ENCODE data around the gene KRTAP10-12.
"Not testable (repeated sequence)": the region's sequence is repeated elsewhere in the genome, so short reads cannot be mapped to it uniquely, and the experiment has no call there.

Gene KRTAP10-12

GRCh38 chr21:44667612-44668011, 29.4 kb upstream of the KRTAP10-12 start:
- DNase-seq, result no peak

- DNase-seq, result no peak
Observed at GRCh38 chr21:44670642-44671432, 26.1 kb upstream of the KRTAP10-12 start.

GRCh38 chr21:44671911-44672310, 25.1 kb upstream of the KRTAP10-12 start:
- no peak for DNase-seq

- DNase-seq, result no peak
Observed at GRCh38 chr21:44677881-44678280, 19.1 kb upstream of the KRTAP10-12 start.

GRCh38 chr21:44681152-44681551, 15.8 kb upstream of the KRTAP10-12 start:
- no peak for DNase-seq

- DNase-seq, result no peak
Observed at GRCh38 chr21:44681861-44682579, 15.0 kb upstream of the KRTAP10-12 start, which contains the start of gene KRTAP12-1. Gene KRTAP12-1, minus strand, starts transcription at chr21:44682163. Its CDS starts 40 bp downstream, at chr21:44682123.

- DNase-seq, result no peak
Observed at GRCh38 chr21:44682580-44683151, 14.3 kb upstream of the KRTAP10-12 start.

- no peak for DNase-seq
Observed at GRCh38 chr21:44684077-44684476, 12.9 kb upstream of the KRTAP10-12 start.

GRCh38 chr21:44684483-44684882, 12.5 kb upstream of the KRTAP10-12 start:
- DNase-seq, result no peak

GRCh38 chr21:44685050-44685449, 11.9 kb upstream of the KRTAP10-12 start:
- DNase-seq, result not testable (repeated sequence)

GRCh38 chr21:44686000-44686781, 10.8 kb upstream of the KRTAP10-12 start:
- DNase-seq, result no peak

GRCh38 chr21:44686843-44687561, 10.0 kb upstream of the KRTAP10-12 start:
- no peak for DNase-seq

- DNase-seq, result no peak
Observed at GRCh38 chr21:44687671-44688070, 9.3 kb upstream of the KRTAP10-12 start.

GRCh38 chr21:44689740-44690139, 7.2 kb upstream of the KRTAP10-12 start:
- not testable (repeated sequence) for DNase-seq

- no peak for DNase-seq
Observed at GRCh38 chr21:44691686-44692085, 5.3 kb upstream of the KRTAP10-12 start.

GRCh38 chr21:44692798-44693512, 4.0 kb upstream of the KRTAP10-12 start:
- DNase-seq, result no peak

GRCh38 chr21:44694776-44695175, 2.2 kb upstream of the KRTAP10-12 start:
- no peak for DNase-seq

- DNase-seq, result no peak
Observed at GRCh38 chr21:44695184-44695583, 1.8 kb upstream of the KRTAP10-12 start.

- no peak for DNase-seq
Observed at GRCh38 chr21:44695641-44696040, 1.3 kb upstream of the KRTAP10-12 start.

- no peak for DNase-seq
Observed at GRCh38 chr21:44696572-44696971, 400 bp upstream of the KRTAP10-12 start.

Data from hypothalamus (tissue), 51 donors.